OCI-LY3 (cell line): ENCODE results near the gene LYST.

Experiments
- H2AFZ ChIP-seq: fragments of 200-600, 300-600 bp; shearing (Covaris generic); 2 replicates; pipeline ENCODE4 v1.6.0; 2014; ENCODE audit warnings: antibody characterized with exemption, low read depth, low read length
- H3K27ac ChIP-seq: fragments of 200-600, 300-600 bp; sonication (generic); 2 replicates; pipeline ENCODE4 v1.5.1; 2014; ENCODE audit warnings: mild to moderate bottlenecking, low read length, moderate library complexity, mixed read lengths
- H3K27me3 ChIP-seq: fragments of 200-600, 300-600 bp; sonication (generic); 2 replicates; pipeline ENCODE4 v1.6.1; 2014; ENCODE audit warnings: low read depth, low read length, mixed read lengths
- H3K36me3 ChIP-seq: fragments of 200-600, 300-600 bp; sonication (generic); replicated peaks from 2 replicates; pipeline ENCODE3; 2014; ENCODE audit warnings: low read depth, low read length, mixed read lengths
- H3K4me1 ChIP-seq: fragments of 300-600, 200-600 bp; sonication (generic); 2 replicates; pipeline ENCODE4 v1.6.1; 2014; ENCODE audit warnings: low read length, mixed read lengths
- H3K4me2 ChIP-seq: fragments of 200-600, 300-600 bp; sonication (generic); 2 replicates; pipeline ENCODE4 v1.6.1; 2014; ENCODE audit warnings: low read length, mixed read lengths
- H3K4me3 ChIP-seq: fragments of 300-600, 200-600 bp; sonication (generic); 2 replicates; pipeline ENCODE4 v1.5.1; 2014; ENCODE audit warnings: antibody characterized with exemption, mild to moderate bottlenecking, low read length, moderate library complexity
- H3K79me2 ChIP-seq: fragments of 300-600, 200-600 bp; shearing (Covaris generic); 2 replicates; pipeline ENCODE4 v1.6.1; 2014; ENCODE audit warnings: mild to moderate bottlenecking, low read length, mixed read lengths
- H3K9ac ChIP-seq: fragments of 300-600, 200-600 bp; shearing (Covaris generic); 2 replicates; pipeline ENCODE4 v1.6.0; 2014; ENCODE audit warnings: mild to moderate bottlenecking, low read length, moderate library complexity
- H3K9me3 ChIP-seq: fragments of 200-600, 300-600 bp; shearing (Covaris generic); 2 replicates; pipeline ENCODE4 v1.6.1; 2014; ENCODE audit warnings: low read length, mixed read lengths; ENCODE audit not compliant: insufficient read depth
- H4K20me1 ChIP-seq: fragments of 200-600, 300-600 bp; sonication (generic); 2 replicates; pipeline ENCODE4 v1.6.1; 2016; ENCODE audit warnings: low read length, mixed read lengths; ENCODE audit not compliant: insufficient read depth
- EZH2phosphoT487 ChIP-seq: fragments of 200-600 bp; shearing (Covaris generic); IDR thresholded peaks from 2 replicates; pipeline ENCODE4 v1.6.1; 2018; ENCODE audit warnings: antibody characterized with exemption, mixed run types, low read depth
- TF ChIP-seq, protein P1 (sequence below): fragments of 200-600, 300-600 bp; sonication (generic); IDR thresholded peaks from 2 replicates; pipeline ENCODE4 v1.5.1; 2014; ENCODE audit warnings: antibody characterized with exemption, low read length, low read depth

The LYST gene

DNA sequence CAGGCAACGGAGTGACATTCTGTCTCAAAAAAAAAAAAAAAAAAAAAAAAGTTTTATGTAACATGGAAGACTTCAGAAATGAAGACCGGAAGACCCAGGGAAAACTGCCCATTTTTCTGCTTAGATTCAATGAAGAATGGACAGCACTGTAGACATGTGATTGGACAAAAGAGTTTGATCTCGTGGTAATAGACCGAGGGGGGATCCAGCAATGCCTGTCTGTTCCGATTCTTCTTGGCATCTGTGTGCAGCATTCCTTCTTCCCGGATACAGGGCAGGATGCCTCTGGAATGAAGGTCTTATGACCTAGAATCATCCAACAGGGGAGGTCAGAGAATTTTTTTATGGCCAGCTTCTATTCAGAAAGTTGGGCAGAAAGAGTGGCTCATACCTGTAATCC is 5.6 kb upstream of the LYST start:
- TF ChIP-seq, protein P1, sequence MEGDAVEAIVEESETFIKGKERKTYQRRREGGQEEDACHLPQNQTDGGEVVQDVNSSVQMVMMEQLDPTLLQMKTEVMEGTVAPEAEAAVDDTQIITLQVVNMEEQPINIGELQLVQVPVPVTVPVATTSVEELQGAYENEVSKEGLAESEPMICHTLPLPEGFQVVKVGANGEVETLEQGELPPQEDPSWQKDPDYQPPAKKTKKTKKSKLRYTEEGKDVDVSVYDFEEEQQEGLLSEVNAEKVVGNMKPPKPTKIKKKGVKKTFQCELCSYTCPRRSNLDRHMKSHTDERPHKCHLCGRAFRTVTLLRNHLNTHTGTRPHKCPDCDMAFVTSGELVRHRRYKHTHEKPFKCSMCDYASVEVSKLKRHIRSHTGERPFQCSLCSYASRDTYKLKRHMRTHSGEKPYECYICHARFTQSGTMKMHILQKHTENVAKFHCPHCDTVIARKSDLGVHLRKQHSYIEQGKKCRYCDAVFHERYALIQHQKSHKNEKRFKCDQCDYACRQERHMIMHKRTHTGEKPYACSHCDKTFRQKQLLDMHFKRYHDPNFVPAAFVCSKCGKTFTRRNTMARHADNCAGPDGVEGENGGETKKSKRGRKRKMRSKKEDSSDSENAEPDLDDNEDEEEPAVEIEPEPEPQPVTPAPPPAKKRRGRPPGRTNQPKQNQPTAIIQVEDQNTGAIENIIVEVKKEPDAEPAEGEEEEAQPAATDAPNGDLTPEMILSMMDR: no peak
- TF ChIP-seq EZH2phosphoT487: no peak
- no peak overlapping the region for H3K9ac ChIP-seq
- H2AFZ ChIP-seq: no peak overlapping the region
- peaks cover 15% of the 10 kb centered on the region for H3K4me1 ChIP-seq
- H3K27ac ChIP-seq: no peak overlapping the region
- no peak overlapping the region for H3K4me3 ChIP-seq
- H3K27me3 ChIP-seq: peaks cover 34% of the 10 kb centered on the region
- no peaks in the 10 kb centered on the region for H4K20me1 ChIP-seq
- H3K36me3 ChIP-seq: no peaks in the 10 kb centered on the region
- no peaks in the 10 kb centered on the region for H3K79me2 ChIP-seq
- no peak overlapping the region for H3K4me2 ChIP-seq
- no peaks in the 10 kb centered on the region for H3K9me3 ChIP-seq

DNA sequence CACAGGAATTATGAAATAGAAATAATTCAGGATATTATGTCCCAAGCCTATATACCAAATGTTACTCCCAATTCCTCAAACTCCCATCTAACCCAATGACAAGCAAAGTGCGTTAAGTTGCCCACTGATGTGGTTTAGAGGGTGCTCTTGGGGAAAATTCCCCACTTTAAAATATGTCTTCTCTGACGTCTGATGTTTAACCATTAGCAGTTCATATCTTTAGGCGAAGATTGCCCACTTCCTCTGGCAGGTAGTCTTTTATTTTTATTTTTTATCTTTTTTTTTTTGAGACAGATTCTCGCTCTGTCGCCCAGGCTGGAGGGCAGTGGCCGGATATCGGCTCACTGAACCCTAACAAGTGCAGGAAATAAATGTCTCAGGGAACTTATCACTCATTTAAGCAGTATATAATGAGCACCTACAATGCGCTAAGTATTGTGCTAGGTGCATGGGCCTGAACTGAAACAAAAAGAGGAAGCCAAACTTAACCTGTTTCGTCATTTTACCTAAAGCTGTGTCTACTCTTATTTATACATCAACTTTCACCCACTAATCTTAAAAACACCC is 1.3 kb upstream of the LYST start:
- Histone ChIP-seq H3K27me3 (peaks cover 3% of the 10 kb centered on the region; the same call in 1 of the 2 replicates), H3K9me3 (no peaks in the 10 kb centered on the region), H3K4me3 (peak overlapping the region; percentile 80), H3K9ac (peak overlapping the region; percentile 70), H3K4me1 (peaks cover 23% of the 10 kb centered on the region), H3K4me2 (peak overlapping the region; percentile 90), H4K20me1 (no peaks in the 10 kb centered on the region), H2AFZ (peak overlapping the region; percentile 54; the same call in 1 of the 2 replicates), H3K79me2 (no peaks in the 10 kb centered on the region), H3K36me3 (no peaks in the 10 kb centered on the region), H3K27ac (peak overlapping the region; percentile 80)
- TF ChIP-seq, protein P1: no peak
- TF ChIP-seq EZH2phosphoT487: no peak

DNA sequence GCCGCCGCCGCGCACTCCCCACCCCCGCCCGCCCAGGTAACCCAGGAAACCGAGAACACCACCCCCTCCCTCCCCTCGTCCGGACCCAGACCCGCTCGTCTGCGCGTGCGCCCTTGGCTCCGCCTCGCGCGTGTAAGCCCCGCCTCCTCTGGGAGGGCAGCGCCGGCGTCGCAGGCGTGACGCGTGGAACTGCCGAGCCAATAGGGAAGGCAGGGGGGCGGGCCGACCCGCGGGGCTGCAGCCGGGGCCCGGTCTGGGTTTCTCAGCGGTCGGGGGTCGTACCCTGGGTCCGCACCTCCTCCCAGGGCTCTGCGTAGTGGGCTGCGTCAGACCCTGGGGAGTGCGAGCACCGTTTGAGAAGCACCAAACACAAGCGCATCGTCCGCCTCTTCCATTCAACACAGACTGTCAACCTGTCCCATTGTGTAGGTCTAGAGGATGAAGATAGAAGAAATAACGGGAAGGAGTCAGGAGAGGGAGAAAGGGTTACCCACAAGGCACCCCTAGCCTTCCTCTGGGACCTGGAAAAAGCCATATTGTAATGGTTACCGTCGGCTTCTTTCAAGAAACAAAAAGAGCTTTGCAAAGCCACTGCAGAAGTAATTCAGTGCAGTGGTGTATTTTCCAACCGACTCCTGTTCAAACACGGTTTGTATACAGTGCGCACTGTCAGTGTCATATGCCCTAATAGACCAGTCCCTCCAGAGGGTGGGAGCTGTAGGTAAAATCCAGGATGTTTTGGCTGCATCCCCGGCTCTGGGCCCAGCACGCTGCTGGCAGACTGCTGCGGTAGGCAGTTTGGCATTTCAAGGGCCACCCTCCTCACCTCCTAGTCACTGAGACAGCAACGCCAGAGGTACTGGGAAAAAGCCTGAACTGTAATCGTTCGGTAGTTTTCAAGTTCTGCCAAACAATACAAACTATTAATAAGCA is 473 bp upstream of the LYST start:
- TF ChIP-seq EZH2phosphoT487: no peak
- TF ChIP-seq, protein P1: no peak
- Histone ChIP-seq H2AFZ (peak overlapping the region; percentile 54; the same call in 1 of the 2 replicates), H3K79me2 (no peaks in the 10 kb centered on the region), H3K27ac (peak overlapping the region; percentile 80), H3K9me3 (no peaks in the 10 kb centered on the region), H3K4me1 (peaks cover 23% of the 10 kb centered on the region), H3K9ac (peak overlapping the region; percentile 70), H4K20me1 (no peaks in the 10 kb centered on the region), H3K36me3 (no peaks in the 10 kb centered on the region), H3K4me2 (peak overlapping the region; percentile 90), H3K27me3 (no peaks in the 10 kb centered on the region), H3K4me3 (peak overlapping the region; percentile 80)

DNA sequence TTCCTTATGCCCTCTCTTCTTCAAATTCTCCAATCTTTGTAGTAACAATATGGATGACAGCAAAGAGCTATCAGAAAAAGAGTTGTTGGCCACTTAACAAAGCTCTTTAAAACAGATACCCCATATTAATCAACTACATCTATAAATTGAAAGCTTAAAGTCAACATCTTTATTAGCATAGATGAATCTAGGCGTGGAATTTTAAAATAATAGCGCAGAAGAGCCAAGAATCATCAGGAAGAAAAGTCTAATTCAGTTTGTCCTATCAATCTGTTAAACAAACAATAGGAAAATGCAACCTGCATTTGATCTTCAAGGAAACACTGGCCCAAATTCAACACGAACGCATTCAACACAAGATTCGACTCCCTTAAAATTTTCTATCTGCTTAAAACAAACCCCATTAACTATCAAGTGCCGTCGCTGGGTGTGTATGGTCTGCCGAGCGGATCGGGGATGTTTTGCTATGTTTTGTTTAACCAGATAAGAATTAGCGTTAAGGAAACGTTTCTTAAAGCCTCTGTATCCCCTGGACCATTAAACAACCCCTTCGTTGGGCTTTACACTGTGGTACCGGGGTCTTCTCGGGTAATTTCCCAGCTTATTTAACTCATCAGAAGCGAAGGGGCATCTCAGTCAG is 1.0 kb downstream of the LYST start:
- peaks cover 26% of the 10 kb centered on the region for H3K4me1 ChIP-seq
- H3K4me3 ChIP-seq: peak overlapping the region; percentile 80
- no peaks in the 10 kb centered on the region for H3K79me2 ChIP-seq
- H2AFZ ChIP-seq: peak overlapping the region; percentile 57
- H3K4me2 ChIP-seq: peak overlapping the region; percentile 89
- no peaks in the 10 kb centered on the region for H3K9me3 ChIP-seq
- no peak overlapping the region for H3K27ac ChIP-seq
- TF ChIP-seq EZH2phosphoT487: no peak
- TF ChIP-seq, protein P1: no peak
- H3K9ac ChIP-seq: peak overlapping the region; percentile 66
- no peaks in the 10 kb centered on the region for H3K36me3 ChIP-seq
- H3K27me3 ChIP-seq: no peaks in the 10 kb centered on the region
- no peaks in the 10 kb centered on the region for H4K20me1 ChIP-seq
